ENCODE results near the gene GALK1. TPM values are rescaled to one million over a fixed set of nuclear protein-coding genes. Genes with fewer than 3 reads are reported as not detected.

The GALK1 gene
- polyA plus RNA-seq, 2 of the 4 experiments (the other 2 are of a cell fraction) = 20.7 to 54.3 TPM

DNA sequence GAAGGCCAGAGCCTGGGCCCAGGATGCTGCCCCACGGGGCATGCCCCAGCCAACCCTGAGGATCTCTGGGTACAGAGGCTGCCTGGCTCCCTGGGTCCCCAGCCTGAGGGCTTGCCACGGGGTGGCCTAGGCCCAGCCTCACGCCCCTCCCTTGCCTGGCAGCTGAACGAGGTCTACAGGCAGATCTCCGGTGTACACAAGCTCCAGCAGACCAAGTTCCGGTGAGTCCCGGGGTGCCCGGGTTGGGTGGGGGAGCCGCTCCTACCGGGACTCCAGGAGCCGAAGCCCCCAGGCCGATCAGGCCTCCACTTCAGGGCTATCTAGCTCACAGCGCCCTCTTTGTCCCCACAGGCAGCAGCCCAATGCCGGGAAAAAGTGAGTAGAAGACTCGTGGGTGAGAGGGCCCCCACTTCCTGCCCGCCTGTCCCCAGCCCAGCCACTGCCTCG, 24.3 kb downstream of the GALK1 start:
- DNase-seq (ENCODE audit: low read depth in 1 of 2, low spot score in 1 of 2) (no peak), ATAC-seq (peak in 1 of 2 experiments; percentile 13; a peak in 3 of 6 replicates), FAIRE-seq (no peak)
- Histone ChIP-seq H3K4me1 (peaks cover 11% of the 10 kb centered on the region; the same call in 2 of the 3 replicates), H3K4me3 (no peak overlapping the region), H3K4me2 (no peak overlapping the region), H3K9me3 (no peaks in the 10 kb centered on the region), H3K27ac (peak overlapping the region in 1 of 2 experiments; percentile 0; a peak in 1 of 6 replicates)
- ChIA-PET CTCF (interaction anchor here (0.6 to 43.5 kb wide), 4 partner anchors 7 to 467 kb away, joined by 3 to 1931 read pairs (median 138); partner anchors contain the start of genes RECQL5, SAP30BP and SMIM5), POLR2A (no interaction called here)
- WGBS (ENCODE audit: missing lambda C conversion rate) = 87% methylated on average over 17 of the region's 17 CpGs
- TF ChIP-seq, protein P1, sequence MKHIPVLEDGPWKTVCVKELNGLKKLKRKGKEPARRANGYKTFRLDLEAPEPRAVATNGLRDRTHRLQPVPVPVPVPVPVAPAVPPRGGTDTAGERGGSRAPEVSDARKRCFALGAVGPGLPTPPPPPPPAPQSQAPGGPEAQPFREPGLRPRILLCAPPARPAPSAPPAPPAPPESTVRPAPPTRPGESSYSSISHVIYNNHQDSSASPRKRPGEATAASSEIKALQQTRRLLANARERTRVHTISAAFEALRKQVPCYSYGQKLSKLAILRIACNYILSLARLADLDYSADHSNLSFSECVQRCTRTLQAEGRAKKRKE (CRISPR knock-in tag; IDR thresholded peaks at IDR 0.05; ENCODE audit: low read depth) = no peak
- TF ChIP-seq SREBF2 (IDR thresholded peaks at IDR 0.05) (no peak), ZSCAN20 (CRISPR knock-in tag; IDR thresholded peaks at IDR 0.05) (no peak), RAD21 (conservative IDR thresholded peaks at IDR 0.05 in 1 of 2, IDR thresholded peaks at IDR 0.05 in 1 of 2) (no peak), HOXB13 (CRISPR knock-in tag; IDR thresholded peaks at IDR 0.05; ENCODE audit: low read depth) (no peak), MAZ (IDR thresholded peaks at IDR 0.05; ENCODE audit: borderline replicate concordance, low read depth, low read length) (no peak), POLR2AphosphoS2 (conservative IDR thresholded peaks at IDR 0.05; ENCODE audit: low read length) (no peak), TP53 (CRISPR knock-in tag; IDR thresholded peaks at IDR 0.05) (no peak), ESRRA (IDR thresholded peaks at IDR 0.05; ENCODE audit: borderline replicate concordance, low read length) (no peak), MAFK (IDR thresholded peaks at IDR 0.05; ENCODE audit: partially characterized antibody) (no peak), HOXB5 (CRISPR knock-in tag; IDR thresholded peaks at IDR 0.05) (no peak), FOSL2 (IDR thresholded peaks at IDR 0.05) (no peak), FOSL2 (CRISPR knock-in tag; IDR thresholded peaks at IDR 0.05) (no peak), HDAC2 (IDR thresholded peaks at IDR 0.05) (no peak), CHD4 (IDR thresholded peaks at IDR 0.05; ENCODE audit: borderline replicate concordance) (no peak), CHD2 (IDR thresholded peaks at IDR 0.05; ENCODE audit: low read length, partially characterized antibody) (no peak)
- TF ChIP-seq, protein P2, sequence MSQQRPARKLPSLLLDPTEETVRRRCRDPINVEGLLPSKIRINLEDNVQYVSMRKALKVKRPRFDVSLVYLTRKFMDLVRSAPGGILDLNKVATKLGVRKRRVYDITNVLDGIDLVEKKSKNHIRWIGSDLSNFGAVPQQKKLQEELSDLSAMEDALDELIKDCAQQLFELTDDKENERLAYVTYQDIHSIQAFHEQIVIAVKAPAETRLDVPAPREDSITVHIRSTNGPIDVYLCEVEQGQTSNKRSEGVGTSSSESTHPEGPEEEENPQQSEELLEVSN (IDR thresholded peaks at IDR 0.05; ENCODE audit: borderline replicate concordance, low read depth) = no peak
- TF ChIP-seq, protein P3, sequence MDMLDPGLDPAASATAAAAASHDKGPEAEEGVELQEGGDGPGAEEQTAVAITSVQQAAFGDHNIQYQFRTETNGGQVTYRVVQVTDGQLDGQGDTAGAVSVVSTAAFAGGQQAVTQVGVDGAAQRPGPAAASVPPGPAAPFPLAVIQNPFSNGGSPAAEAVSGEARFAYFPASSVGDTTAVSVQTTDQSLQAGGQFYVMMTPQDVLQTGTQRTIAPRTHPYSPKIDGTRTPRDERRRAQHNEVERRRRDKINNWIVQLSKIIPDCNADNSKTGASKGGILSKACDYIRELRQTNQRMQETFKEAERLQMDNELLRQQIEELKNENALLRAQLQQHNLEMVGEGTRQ (IDR thresholded peaks at IDR 0.05) = no peak
- TF ChIP-seq, protein P4, sequence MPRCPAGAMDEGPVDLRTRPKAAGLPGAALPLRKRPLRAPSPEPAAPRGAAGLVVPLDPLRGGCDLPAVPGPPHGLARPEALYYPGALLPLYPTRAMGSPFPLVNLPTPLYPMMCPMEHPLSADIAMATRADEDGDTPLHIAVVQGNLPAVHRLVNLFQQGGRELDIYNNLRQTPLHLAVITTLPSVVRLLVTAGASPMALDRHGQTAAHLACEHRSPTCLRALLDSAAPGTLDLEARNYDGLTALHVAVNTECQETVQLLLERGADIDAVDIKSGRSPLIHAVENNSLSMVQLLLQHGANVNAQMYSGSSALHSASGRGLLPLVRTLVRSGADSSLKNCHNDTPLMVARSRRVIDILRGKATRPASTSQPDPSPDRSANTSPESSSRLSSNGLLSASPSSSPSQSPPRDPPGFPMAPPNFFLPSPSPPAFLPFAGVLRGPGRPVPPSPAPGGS (IDR thresholded peaks at IDR 0.05) = no peak

DNA sequence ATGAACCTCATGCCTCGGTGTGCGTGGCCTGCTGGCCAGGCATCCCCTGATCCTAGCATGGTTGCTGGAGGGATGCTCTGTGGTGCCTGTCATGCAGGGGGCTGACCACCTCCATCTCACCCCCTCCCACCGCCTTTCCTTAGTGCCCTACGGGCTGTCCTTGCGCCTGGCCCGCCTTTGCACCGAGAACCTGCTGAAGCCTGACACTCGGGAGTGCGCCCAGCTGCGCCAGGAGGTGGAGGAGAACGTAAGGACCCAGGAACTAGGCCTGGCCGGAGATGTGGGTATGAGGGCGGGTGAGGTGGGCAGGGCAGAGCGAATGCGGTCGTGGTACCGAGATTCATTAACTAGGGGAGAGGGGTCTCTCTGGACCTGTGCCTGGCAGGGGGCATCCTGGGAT, 24.8 kb downstream of the GALK1 start:
- WGBS (ENCODE audit: missing lambda C conversion rate) = 89% methylated on average over 17 of the region's 17 CpGs
- no peak overlapping the region for H3K4me3 ChIP-seq
- H3K27ac ChIP-seq = peak overlapping the region in 1 of 2 experiments; percentile 0; a peak in 1 of 6 replicates
- no peak for TF ChIP-seq NFE2L2 (conservative IDR thresholded peaks at IDR 0.05; ENCODE audit: low read length)
- TF ChIP-seq RNF2 (IDR thresholded peaks at IDR 0.05; ENCODE audit: borderline replicate concordance, low read depth) = no peak
- TF ChIP-seq EP300 (IDR thresholded peaks at IDR 0.05) = no peak
- no peak for TF ChIP-seq ZC3H11A (IDR thresholded peaks at IDR 0.05)
- no peak for TF ChIP-seq SMC3 (IDR thresholded peaks at IDR 0.05)
- no peak for TF ChIP-seq ZNF302 (CRISPR knock-in tag; IDR thresholded peaks at IDR 0.05)
- TF ChIP-seq EHF (CRISPR knock-in tag; IDR thresholded peaks at IDR 0.05) = no peak
- TF ChIP-seq RFX5 (IDR thresholded peaks at IDR 0.05) = no peak
- TF ChIP-seq ZFP36 (IDR thresholded peaks at IDR 0.05; ENCODE audit: borderline replicate concordance, partially characterized antibody) = no peak
- TF ChIP-seq, protein P1 (CRISPR knock-in tag; IDR thresholded peaks at IDR 0.05; ENCODE audit: low read depth) = no peak
- TF ChIP-seq, protein P2 (IDR thresholded peaks at IDR 0.05; ENCODE audit: borderline replicate concordance, low read depth) = no peak
- TF ChIP-seq FOSL2 (IDR thresholded peaks at IDR 0.05) = no peak
- TF ChIP-seq FOSL2 (CRISPR knock-in tag; IDR thresholded peaks at IDR 0.05) = no peak
- no peak for TF ChIP-seq JUN (IDR thresholded peaks at IDR 0.05)
- TF ChIP-seq HEYL (CRISPR knock-in tag; IDR thresholded peaks at IDR 0.05) = no peak
- no peak for TF ChIP-seq CBX2 (IDR thresholded peaks at IDR 0.05; ENCODE audit: borderline replicate concordance, low read depth)
- peaks cover 11% of the 10 kb centered on the region; the same call in 2 of the 3 replicates for H3K4me1 ChIP-seq
- CTCF ChIA-PET = interaction anchor here (0.6 to 43.5 kb wide), 5 partner anchors 7 to 467 kb away, joined by 3 to 1931 read pairs (median 4); partner anchors contain the start of genes RECQL5, SAP30BP and SMIM5
- POLR2A ChIA-PET = no interaction called here
- DNase-seq (ENCODE audit: low read depth in 1 of 2, low spot score in 1 of 2) = no peak
- no peak for ATAC-seq
- no peaks in the 10 kb centered on the region for H3K9me3 ChIP-seq
- no peak overlapping the region for H3K4me2 ChIP-seq
- no peak for FAIRE-seq
